HepG2 (cell line): ENCODE data around the gene MFSD2B. TPM values are rescaled to one million over a fixed set of nuclear protein-coding genes. Genes with fewer than 3 reads are reported as not detected.
A peak's percentile ranks its signal among the peaks of the same experiment; 100 is the strongest.

ENCODE experiments used
- FIP1L1 ChIP-seq: fragments of 200-400 bp; formaldehyde crosslinking; IDR thresholded peaks from 2 replicates; pipeline ENCODE4 v1.6.1; 2018; ENCODE audit warnings: low read depth, mild to moderate bottlenecking, low read length, moderate library complexity, borderline replicate concordance; ENCODE audit not compliant: insufficient read depth
- GATAD2A ChIP-seq: IDR thresholded peaks from 2 replicates; pipeline ENCODE4 v1.6.1; 2016
- HMG20B ChIP-seq: conservative IDR thresholded peaks from 2 replicates; pipeline ENCODE4 v1.6.1; 2016; ENCODE audit warnings: missing genetic modification reagents, missing compliant biosample characterization
- HMGXB4 ChIP-seq, 2 experiments: sonication (generic) in 1 of 2; formaldehyde crosslinking in 1 of 2; IDR thresholded peaks; 2 replicates each; pipeline versions ENCODE4 v1.4.0 to v1.6.1; 2018 to 2020; ENCODE audit warnings: missing genetic modification reagents in 2 of 2, borderline replicate concordance in 1 of 2, low read depth in 1 of 2, mild to moderate bottlenecking in 1 of 2, missing biosample characterization in 1 of 2
- KLF15 ChIP-seq: sonication (generic); formaldehyde crosslinking; IDR thresholded peaks from 2 replicates; pipeline ENCODE4 v1.8.1; 2023; ENCODE audit warnings: borderline replicate concordance, mild to moderate bottlenecking, inconsistent platforms, missing genetic modification reagents, mixed read lengths
- MEIS1 ChIP-seq: sonication (generic); formaldehyde crosslinking; IDR thresholded peaks from 2 replicates; pipeline ENCODE4 v1.9.0; 2021; ENCODE audit warnings: mild to moderate bottlenecking, missing genetic modification reagents, moderate library complexity, borderline replicate concordance
- MXD1 ChIP-seq: sonication (generic); formaldehyde crosslinking; IDR thresholded peaks from 2 replicates; pipeline ENCODE4 v1.4.0; 2020; ENCODE audit warnings: mild to moderate bottlenecking, missing genetic modification reagents
- PLSCR1 ChIP-seq: sonication (generic); formaldehyde crosslinking; IDR thresholded peaks from 2 replicates; pipeline ENCODE4 v1.5.0; 2020; ENCODE audit warnings: missing genetic modification reagents, mild to moderate bottlenecking, borderline replicate concordance
- RBM39 ChIP-seq: fragments of 200-400 bp; formaldehyde crosslinking; IDR thresholded peaks from one replicate; pipeline ENCODE4 v1.6.1; 2018; ENCODE audit warnings: antibody characterized with exemption, mild to moderate bottlenecking, low read depth, low read length; ENCODE audit not compliant: poor library complexity, severe bottlenecking
- RCOR2 ChIP-seq: IDR thresholded peaks from 2 replicates; pipeline ENCODE4 v1.6.1; 2016; ENCODE audit warnings: missing biosample characterization, missing genetic modification reagents
- REL ChIP-seq: sonication (generic); formaldehyde crosslinking; conservative IDR thresholded peaks from 2 replicates; pipeline ENCODE4 v1.8.0; 2022; ENCODE audit warnings: mild to moderate bottlenecking, missing genetic modification reagents, moderate library complexity
- TEAD3 ChIP-seq: optimal IDR thresholded peaks from 2 replicates; pipeline ENCODE3; 2016; ENCODE audit warnings: borderline replicate concordance
- THAP7 ChIP-seq: sonication (generic); formaldehyde crosslinking; IDR thresholded peaks from 2 replicates; pipeline ENCODE4 v1.8.1; 2023; ENCODE audit warnings: mild to moderate bottlenecking, missing genetic modification reagents
- ZBTB7A ChIP-seq: sonication (generic); formaldehyde crosslinking; IDR thresholded peaks from 2 replicates; pipeline ENCODE4 v1.8.0; 2022; ENCODE audit warnings: mild to moderate bottlenecking, missing genetic modification reagents
- ZFP82 ChIP-seq: sonication (generic); formaldehyde crosslinking; IDR thresholded peaks from 2 replicates; pipeline ENCODE4 v1.5.1; 2020; ENCODE audit warnings: mild to moderate bottlenecking, missing genetic modification reagents, borderline replicate concordance
- ZNF224 ChIP-seq: sonication (generic); formaldehyde crosslinking; IDR thresholded peaks from 2 replicates; pipeline ENCODE4 v1.5.0; 2020; ENCODE audit warnings: mild to moderate bottlenecking, missing genetic modification reagents
- ZNF296 ChIP-seq: sonication (generic); formaldehyde crosslinking; conservative IDR thresholded peaks from 2 replicates; pipeline ENCODE4 v1.5.0; 2020; ENCODE audit warnings: mild to moderate bottlenecking, missing genetic modification reagents
- ZNF484 ChIP-seq: sonication (generic); formaldehyde crosslinking; IDR thresholded peaks from 2 replicates; pipeline ENCODE4 v1.5.1; 2020; ENCODE audit warnings: mild to moderate bottlenecking, low read depth, missing genetic modification reagents, borderline replicate concordance
- ZNF597 ChIP-seq: sonication (generic); formaldehyde crosslinking; IDR thresholded peaks from 2 replicates; pipeline ENCODE4 v1.5.0; 2020; ENCODE audit warnings: missing genetic modification reagents
- ZNF720 ChIP-seq: sonication (generic); formaldehyde crosslinking; IDR thresholded peaks from 2 replicates; pipeline ENCODE4 v1.4.0; 2020; ENCODE audit warnings: missing genetic modification reagents
- ZNF782 ChIP-seq: sonication (generic); formaldehyde crosslinking; IDR thresholded peaks from 2 replicates; pipeline ENCODE4 v1.4.0; 2020; ENCODE audit warnings: missing genetic modification reagents, mild to moderate bottlenecking, borderline replicate concordance
- polyA plus RNA-seq, 8 experiments: library from polyadenylated mRNA; depleted of rRNA in 3 of 8; stranded (reverse) in 7 of 8; unstranded in 1 of 8; fragments of >200 nt; fragmentation: Illumina TruSeq in 4 of 8; extraction: Trizol in 4 of 8; gene quantifications; 2 replicates each; pipeline versions ENCODE4 v1.2.1 to v1.2.3, GENCODE V29; 2011 to 2016; ENCODE audit warnings: low read depth in 4 of 8, missing spikeins in 1 of 8, mixed read lengths in 1 of 8; ENCODE audit not compliant: insufficient read depth in 1 of 8
- total RNA-seq, 5 experiments: library from RNA; depleted of rRNA; stranded (reverse); fragments of >200 nt; fragmentation: Illumina TruSeq; extraction: Trizol; gene quantifications; 2 replicates each; pipeline ENCODE4 v1.2.3, GENCODE V29; 2016; ENCODE audit warnings: low read depth in 1 of 5

The MFSD2B gene
- total and polyA plus RNA-seq, 2 of the 13 experiments (the other 11 are each of a cell fraction or from before 2014, with no cell fraction given) = 0.21 to 0.93 TPM

- peak in 1 of 2 experiments; percentile 55 for TF ChIP-seq HMGXB4 (CRISPR knock-in tag; IDR thresholded peaks at IDR 0.05; ENCODE audit: borderline replicate concordance in 1 of 2, low read depth in 1 of 2)
- TF ChIP-seq KLF15 (CRISPR knock-in tag) = 0 out of 2 replicates have a peak, but pooled peaks have one; percentile 38
- 0 out of 2 replicates have a peak, but pooled peaks have one; percentile 24 for TF ChIP-seq ZFP82 (CRISPR knock-in tag)
- no peak for TF ChIP-seq ZNF782 (CRISPR knock-in tag)
- TF ChIP-seq ZNF224 (CRISPR knock-in tag) = no peak
- peak; percentile 28; the same call in 1 of the 2 replicates for TF ChIP-seq GATAD2A (CRISPR knock-in tag)
- no peak for TF ChIP-seq PLSCR1 (CRISPR knock-in tag)
- no peak for TF ChIP-seq THAP7 (CRISPR knock-in tag)
- TF ChIP-seq ZNF720 (CRISPR knock-in tag) = no peak
- TF ChIP-seq TEAD3 (CRISPR knock-in tag) = no peak
- no peak for TF ChIP-seq RCOR2 (CRISPR knock-in tag)
- 0 out of 2 replicates have a peak, but pooled peaks have one; percentile 30 for TF ChIP-seq REL (CRISPR knock-in tag)
- 0 out of 2 replicates have a peak, but pooled peaks have one; percentile 40 for TF ChIP-seq ZBTB7A (CRISPR knock-in tag)
- peak; percentile 85 for TF ChIP-seq RBM39
- 0 out of 2 replicates have a peak, but pooled peaks have one; percentile 41 for TF ChIP-seq ZNF484
- TF ChIP-seq HMG20B (CRISPR knock-in tag) = no peak
- peak; percentile 32 for TF ChIP-seq MXD1 (CRISPR knock-in tag)
- TF ChIP-seq FIP1L1 = no peak
- no peak for TF ChIP-seq MEIS1
- TF ChIP-seq ZNF296 = 0 out of 2 replicates have a peak, but pooled peaks have one; percentile 55
- no peak for TF ChIP-seq ZNF597 (CRISPR knock-in tag)
These were observed 40.4 kb downstream of the MFSD2B start (continued) for GRCh38 chr2:24050041-24050979.
